Smooth muscle cell (in vitro differentiated cells): Measurements from ENCODE around the gene SLC38A6. TPM values are rescaled to one million over a fixed set of nuclear protein-coding genes. Genes with fewer than 3 reads are reported as not detected.
"Not testable (repeated sequence)": the region's sequence is repeated elsewhere in the genome, so short reads cannot be mapped to it uniquely, and the experiment has no call there.

Experiments used
- DNase-seq: peaks from one replicate; lab custom pipeline; 2025; ENCODE audit not compliant: unreplicated experiment; lab: John Stamatoyannopoulos, UW
- H2AFZ ChIP-seq: fragments of 200-600 bp; sonication (generic); 2 replicates; pipeline ENCODE4 v1.6.0; 2016; ENCODE audit warnings: antibody characterized with exemption, low read depth, mild to moderate bottlenecking
- H3F3A ChIP-seq: fragments of 200-600 bp; sonication (generic); 2 replicates; pipeline ENCODE4 v1.6.0; 2017; ENCODE audit warnings: antibody characterized with exemption, low read depth
- H3K27ac ChIP-seq: fragments of 200-600 bp; sonication (generic); 2 replicates; pipeline ENCODE4 v1.5.1; 2016; ENCODE audit warnings: low read depth, mild to moderate bottlenecking
- H3K27me3 ChIP-seq: fragments of 200-600 bp; sonication (generic); 2 replicates; pipeline ENCODE4 v1.6.1; 2016; ENCODE audit warnings: low read depth, mild to moderate bottlenecking
- H3K36me3 ChIP-seq: fragments of 200-600 bp; sonication (generic); 2 replicates; pipeline ENCODE4 v1.5.1; 2016; ENCODE audit warnings: low read depth
- H3K4me1 ChIP-seq: fragments of 200-600 bp; sonication (generic); 2 replicates; pipeline ENCODE4 v1.5.1; 2016; ENCODE audit warnings: low read depth
- H3K4me2 ChIP-seq: fragments of 200-600 bp; sonication (generic); 2 replicates; pipeline ENCODE4 v1.6.0; 2016; ENCODE audit warnings: mild to moderate bottlenecking
- H3K4me3 ChIP-seq: fragments of 200-600 bp; sonication (generic); 2 replicates; pipeline ENCODE4 v1.5.1; 2016; ENCODE audit warnings: mild to moderate bottlenecking
- H3K79me2 ChIP-seq: fragments of 200-600 bp; sonication (generic); 2 replicates; pipeline ENCODE4 v1.6.0; 2016; ENCODE audit warnings: low read depth, mild to moderate bottlenecking
- H3K9ac ChIP-seq: fragments of 200-600 bp; sonication (generic); 2 replicates; pipeline ENCODE4 v1.6.0; 2016; ENCODE audit warnings: low read depth
- H3K9me3 ChIP-seq: fragments of 200-600 bp; sonication (generic); replicated peaks from 2 replicates; pipeline ENCODE4 v1.5.1; 2016; ENCODE audit warnings: low read depth
- H4K20me1 ChIP-seq: fragments of 200-600 bp; sonication (generic); 2 replicates; pipeline ENCODE4 v1.6.0; 2016; ENCODE audit warnings: low read depth
- CTCF ChIP-seq: fragments of 200-600 bp; sonication (generic); IDR thresholded peaks from 2 replicates; pipeline ENCODE4 v1.5.1; 2017; ENCODE audit warnings: borderline replicate concordance, mild to moderate bottlenecking, antibody characterized with exemption; ENCODE audit not compliant: insufficient read depth, poor library complexity, severe bottlenecking
- WGBS: methylation state at CpG from one replicate; pipeline ENCODE4 v1.1.7; 2016; ENCODE audit warnings: low lambda C conversion rate; 5-methylcytosine and 5-hydroxymethylcytosine counted together
- polyA plus RNA-seq: library from polyadenylated mRNA; unstranded; fragments of >200 nt; fragmentation: Nextera tagmentation; extraction: Ambion mirVana; gene quantifications from 2 replicates; pipeline ENCODE4 v1.2.1, GENCODE V29; 2016
- total RNA-seq: library from RNA; depleted of rRNA; stranded (reverse); fragments of >200 nt; gene quantifications from 2 replicates; pipeline ENCODE4 v1.2.3, GENCODE V29; 2014

Gene SLC38A6
- total and polyA plus RNA-seq, 2 experiments from 2014 or later: 5.5 to 28.7 TPM

- WGBS: 93% methylated on average over 3 of the region's 3 CpGs
- Histone ChIP-seq H3K4me2 (no peak overlapping the region), H2AFZ (no peak overlapping the region), H4K20me1 (no peaks in the 10 kb centered on the region), H3K9me3 (no peaks in the 10 kb centered on the region), H3F3A (no peaks in the 10 kb centered on the region), H3K27ac (no peak overlapping the region), H3K79me2 (no peaks in the 10 kb centered on the region), H3K9ac (no peak overlapping the region), H3K4me3 (no peak overlapping the region), H3K27me3 (no peaks in the 10 kb centered on the region), H3K36me3 (no peaks in the 10 kb centered on the region), H3K4me1 (no peaks in the 10 kb centered on the region)
- no peak for TF ChIP-seq CTCF
- DNase-seq: no peak
These were observed 82.4 kb downstream of the SLC38A6 start for GRCh38 chr14:61063461-61063860.

GRCh38 chr14:61064210-61064609 is 83.2 kb downstream of the SLC38A6 start:
- H2AFZ ChIP-seq: no peak overlapping the region
- no peaks in the 10 kb centered on the region for H3F3A ChIP-seq
- no peaks in the 10 kb centered on the region for H3K9me3 ChIP-seq
- H3K4me2 ChIP-seq: no peak overlapping the region
- no peak for TF ChIP-seq CTCF
- H3K4me1 ChIP-seq: no peaks in the 10 kb centered on the region
- H3K36me3 ChIP-seq: no peaks in the 10 kb centered on the region
- no peak for DNase-seq
- no peak overlapping the region for H3K9ac ChIP-seq
- H3K27me3 ChIP-seq: no peaks in the 10 kb centered on the region
- no peaks in the 10 kb centered on the region for H4K20me1 ChIP-seq
- WGBS: 96% methylated on average over 2 of the region's 2 CpGs
- H3K4me3 ChIP-seq: no peak overlapping the region
- H3K79me2 ChIP-seq: no peaks in the 10 kb centered on the region
- no peak overlapping the region for H3K27ac ChIP-seq

GRCh38 chr14:61064856-61065255 is 83.8 kb downstream of the SLC38A6 start:
- no peak for DNase-seq
- Histone ChIP-seq H3K36me3 (no peaks in the 10 kb centered on the region), H3K4me1 (no peaks in the 10 kb centered on the region), H4K20me1 (no peaks in the 10 kb centered on the region), H3K27me3 (no peaks in the 10 kb centered on the region), H3K79me2 (no peaks in the 10 kb centered on the region), H3K4me3 (no peak overlapping the region), H3K4me2 (no peak overlapping the region), H3F3A (no peaks in the 10 kb centered on the region), H3K9me3 (no peaks in the 10 kb centered on the region), H3K9ac (no peak overlapping the region), H3K27ac (no peak overlapping the region), H2AFZ (no peak overlapping the region)
- WGBS: 91% methylated on average over 4 of the region's 4 CpGs
- no peak for TF ChIP-seq CTCF

GRCh38 chr14:61065656-61066055 is 84.6 kb downstream of the SLC38A6 start:
- Histone ChIP-seq H3K36me3 (no peaks in the 10 kb centered on the region), H3K27me3 (no peaks in the 10 kb centered on the region), H3K4me2 (no peak overlapping the region), H4K20me1 (no peaks in the 10 kb centered on the region), H2AFZ (no peak overlapping the region), H3K4me1 (no peaks in the 10 kb centered on the region), H3K4me3 (no peak overlapping the region), H3K9me3 (no peaks in the 10 kb centered on the region), H3F3A (no peaks in the 10 kb centered on the region), H3K9ac (no peak overlapping the region), H3K27ac (no peak overlapping the region), H3K79me2 (no peaks in the 10 kb centered on the region)
- TF ChIP-seq CTCF: no peak
- no peak for DNase-seq

GRCh38 chr14:61072442-61072841 is 91.4 kb downstream of the SLC38A6 start:
- H3K27ac ChIP-seq, H4K20me1 ChIP-seq, H3K4me3 ChIP-seq, H3F3A ChIP-seq, H3K4me2 ChIP-seq, DNase-seq, H3K4me1 ChIP-seq, H2AFZ ChIP-seq, H3K9ac ChIP-seq, H3K36me3 ChIP-seq, H3K79me2 ChIP-seq, H3K27me3 ChIP-seq, H3K9me3 ChIP-seq: not testable (repeated sequence)
